PC-3 (cell line): Measurements from ENCODE around the gene ELK3. TPM values are rescaled to one million over a fixed set of nuclear protein-coding genes. Genes with fewer than 3 reads are reported as not detected.

Experiments used
- ATAC-seq: fragments of 200-7000 bp; cut with Tn5 transposase; 2 replicates; pipeline ENCODE4 v1.9.1; 2020; ENCODE audit warnings: mild to moderate bottlenecking, moderate library complexity
- BruUV-seq: library from RNA; stranded (reverse); fragments of 400-500 nt; replicated peaks from 2 replicates; lab custom pipeline; 2021; lab: Mats Ljungman, UMichigan
- CTCF ChIA-PET: fragments of 300-600 bp; sonication (Branson Sonifier 250); formaldehyde crosslinking; loops from one replicate; lab custom pipeline; 2022; ENCODE audit warnings: antibody characterized with exemption; lab: Charles Lee
- POLR2A ChIA-PET: fragments of 300-600 bp; sonication (Branson Sonifier 250); formaldehyde crosslinking; loops from one replicate; lab custom pipeline; 2022; ENCODE audit warnings: antibody characterized with exemption; ENCODE audit not compliant: unreplicated experiment; lab: Charles Lee
- DNase-seq: peaks from one replicate; pipeline ENCODE4 v3.0.0-alpha.2; 2015
- H2AFZ ChIP-seq: fragments of 300-600 bp; sonication (generic); 2 replicates; pipeline ENCODE4 v1.6.0; 2016; ENCODE audit warnings: antibody characterized with exemption, low read length
- H3F3A ChIP-seq: fragments of 300-600 bp; sonication (generic); one replicate; pipeline ENCODE4 v1.6.0; 2017; ENCODE audit warnings: antibody characterized with exemption, low read length, control low read depth, mild to moderate bottlenecking; ENCODE audit not compliant: unreplicated experiment
- H3K27ac ChIP-seq: fragments of 300-600 bp; sonication (generic); 2 replicates; pipeline ENCODE4 v1.5.1; 2016; ENCODE audit warnings: mild to moderate bottlenecking, low read length
- H3K27me3 ChIP-seq: fragments of 300-600 bp; sonication (generic); 2 replicates; pipeline ENCODE4 v1.6.1; 2016; ENCODE audit warnings: low read length, mixed read lengths
- H3K36me3 ChIP-seq: fragments of 300-600 bp; sonication (generic); 2 replicates; pipeline ENCODE4 v1.6.1; 2016; ENCODE audit warnings: low read depth, mixed run types, low read length, mixed read lengths
- H3K4me1 ChIP-seq: fragments of 300-600 bp; sonication (generic); 2 replicates; pipeline ENCODE4 v1.5.1; 2016; ENCODE audit warnings: low read length; ENCODE audit not compliant: insufficient read depth
- H3K4me2 ChIP-seq: fragments of 300-600 bp; sonication (generic); 2 replicates; pipeline ENCODE4 v1.6.0; 2016; ENCODE audit warnings: low read length
- H3K4me3 ChIP-seq: fragments of 300-600 bp; sonication (generic); 2 replicates; pipeline ENCODE4 v1.5.1; 2016; ENCODE audit warnings: mild to moderate bottlenecking, low read length, mixed read lengths
- H3K79me2 ChIP-seq: fragments of 300-600 bp; sonication (generic); 2 replicates; pipeline ENCODE4 v1.6.1; 2017; ENCODE audit warnings: low read length, mixed read lengths
- H3K9ac ChIP-seq: fragments of 300-600 bp; sonication (generic); 2 replicates; pipeline ENCODE4 v1.6.0; 2016; ENCODE audit warnings: mild to moderate bottlenecking, low read length
- H3K9me2 ChIP-seq: fragments of 300-600 bp; sonication (generic); replicated peaks from 2 replicates; pipeline ENCODE4 v1.6.1; 2016; ENCODE audit warnings: mixed run types, low read length, mixed read lengths
- H3K9me3 ChIP-seq: fragments of 300-600 bp; sonication (generic); 2 replicates; pipeline ENCODE4 v1.6.1; 2016; ENCODE audit warnings: low read length, mixed read lengths
- H4K20me1 ChIP-seq: fragments of 300-600 bp; sonication (generic); 2 replicates; pipeline ENCODE4 v1.6.1; 2016; ENCODE audit warnings: low read length, mixed read lengths
- EZH2 ChIP-seq: fragments of 300-600 bp; sonication (generic); IDR thresholded peaks from one replicate; pipeline ENCODE4 v1.6.1; 2017; ENCODE audit warnings: antibody characterized with exemption, mild to moderate bottlenecking, low read length; ENCODE audit not compliant: unreplicated experiment
- EZH2phosphoT487 ChIP-seq: fragments of 300-600 bp; sonication (generic); IDR thresholded peaks from 2 replicates; pipeline ENCODE4 v1.6.1; 2018; ENCODE audit warnings: mild to moderate bottlenecking, antibody characterized with exemption, low read length, borderline replicate concordance
- intact Hi-C: fragments of 100-400 bp; cut with micrococcal nuclease; formaldehyde crosslinking; loops from 2 replicates; pipeline ENCODE4 v1.9.0; 2023
- total RNA-seq: library from RNA; depleted of rRNA; stranded (reverse); fragments of >200 nt; gene quantifications from 2 replicates; pipeline ENCODE4 v1.2.3, GENCODE V29; 2014
- TF ChIP-seq, protein P1 (sequence below): fragments of 300-600 bp; sonication (generic); conservative IDR thresholded peaks from 2 replicates; pipeline ENCODE4 v1.5.1; 2017; ENCODE audit warnings: antibody characterized with exemption, low read depth, mild to moderate bottlenecking, low read length

The ELK3 gene
- total RNA-seq, 1 experiment from 2014 or later = 16.2 TPM

DNA sequence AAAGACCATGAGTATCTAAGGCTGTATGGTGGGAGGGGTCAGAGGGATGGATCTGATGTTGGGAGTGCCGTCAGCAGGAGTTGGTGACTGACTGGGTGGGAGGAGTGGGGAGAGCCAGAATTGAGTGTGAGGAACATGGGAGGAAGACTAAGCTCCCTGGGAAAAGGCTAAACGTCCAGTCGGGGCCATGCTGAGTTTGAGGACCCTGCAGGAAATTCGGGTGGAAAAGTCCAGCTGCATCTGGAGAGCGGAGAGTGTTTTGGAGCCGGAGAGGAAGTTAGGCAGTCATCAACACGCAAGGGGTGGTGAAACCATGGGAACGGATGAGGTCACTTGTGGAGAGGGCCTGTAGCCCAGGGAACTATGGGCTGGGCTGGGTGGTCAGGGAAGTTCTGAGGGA, 60.9 kb downstream of the ELK3 start:
- H3K27me3 ChIP-seq = no peaks in the 10 kb centered on the region
- BruUV-seq = no TSS peak
- no peak overlapping the region for H3K4me3 ChIP-seq
- intact Hi-C loops = no loop called here
- H3K4me1 ChIP-seq = no peaks in the 10 kb centered on the region
- H3K9ac ChIP-seq = no peak overlapping the region
- TF ChIP-seq EZH2 (no peak), EZH2phosphoT487 (no peak)
- TF ChIP-seq, protein P1, sequence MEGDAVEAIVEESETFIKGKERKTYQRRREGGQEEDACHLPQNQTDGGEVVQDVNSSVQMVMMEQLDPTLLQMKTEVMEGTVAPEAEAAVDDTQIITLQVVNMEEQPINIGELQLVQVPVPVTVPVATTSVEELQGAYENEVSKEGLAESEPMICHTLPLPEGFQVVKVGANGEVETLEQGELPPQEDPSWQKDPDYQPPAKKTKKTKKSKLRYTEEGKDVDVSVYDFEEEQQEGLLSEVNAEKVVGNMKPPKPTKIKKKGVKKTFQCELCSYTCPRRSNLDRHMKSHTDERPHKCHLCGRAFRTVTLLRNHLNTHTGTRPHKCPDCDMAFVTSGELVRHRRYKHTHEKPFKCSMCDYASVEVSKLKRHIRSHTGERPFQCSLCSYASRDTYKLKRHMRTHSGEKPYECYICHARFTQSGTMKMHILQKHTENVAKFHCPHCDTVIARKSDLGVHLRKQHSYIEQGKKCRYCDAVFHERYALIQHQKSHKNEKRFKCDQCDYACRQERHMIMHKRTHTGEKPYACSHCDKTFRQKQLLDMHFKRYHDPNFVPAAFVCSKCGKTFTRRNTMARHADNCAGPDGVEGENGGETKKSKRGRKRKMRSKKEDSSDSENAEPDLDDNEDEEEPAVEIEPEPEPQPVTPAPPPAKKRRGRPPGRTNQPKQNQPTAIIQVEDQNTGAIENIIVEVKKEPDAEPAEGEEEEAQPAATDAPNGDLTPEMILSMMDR = no peak
- no peak overlapping the region for H3K27ac ChIP-seq
- H3K9me2 ChIP-seq = no peaks in the 10 kb centered on the region
- H3K4me2 ChIP-seq = no peak overlapping the region
- no peaks in the 10 kb centered on the region for H3K9me3 ChIP-seq
- DNase-seq (no peak), ATAC-seq (no peak)
- H4K20me1 ChIP-seq = no peaks in the 10 kb centered on the region
- H3F3A ChIP-seq = no peaks in the 10 kb centered on the region
- H3K79me2 ChIP-seq = peaks cover 5% of the 10 kb centered on the region
- no peak overlapping the region for H2AFZ ChIP-seq
- ChIA-PET POLR2A (interaction anchor here (0.6 kb wide), 1 partner anchor 45 kb away, joined by 5 read pairs; no protein-coding TSS in a partner anchor), CTCF (no interaction called here)
- H3K36me3 ChIP-seq = peaks cover 23% of the 10 kb centered on the region

DNA sequence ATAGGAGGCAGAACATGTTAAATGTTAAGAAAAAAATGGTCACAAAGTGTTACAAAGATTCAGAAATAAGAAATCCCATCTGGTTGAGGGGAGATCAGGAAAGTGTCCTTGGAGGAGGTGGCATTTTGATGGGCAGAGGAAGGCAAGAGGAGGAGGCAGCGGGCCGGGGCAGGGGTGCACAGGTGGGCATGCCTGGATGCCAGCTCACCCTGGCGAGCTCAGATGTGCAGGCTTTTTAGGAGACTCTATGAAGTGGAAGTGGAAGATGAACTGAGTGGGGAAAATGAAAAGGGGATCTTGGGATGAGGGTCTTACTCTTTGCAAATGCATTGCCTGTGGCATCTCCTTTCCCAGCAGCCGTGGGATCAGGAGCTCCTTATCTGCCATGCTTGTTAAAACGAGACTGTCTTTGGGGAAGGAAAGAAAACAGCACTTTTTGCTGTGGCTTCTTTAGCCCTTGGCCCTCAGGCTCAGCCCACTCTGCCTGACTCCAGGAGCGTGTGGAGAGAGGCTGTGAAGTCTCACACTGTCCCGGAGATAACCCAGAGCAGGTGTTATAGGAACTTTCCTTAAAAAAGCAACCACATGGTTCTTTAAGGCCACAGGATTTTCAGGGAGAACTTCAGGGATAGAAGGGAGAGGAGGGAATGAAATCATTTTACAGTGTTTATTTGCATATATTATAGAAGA, 62.6 kb downstream of the ELK3 start:
- H3F3A ChIP-seq = no peaks in the 10 kb centered on the region
- no peak overlapping the region for H3K4me3 ChIP-seq
- CTCF ChIA-PET = no interaction called here
- no peaks in the 10 kb centered on the region for H3K9me2 ChIP-seq
- TF ChIP-seq EZH2 = no peak
- no peak for TF ChIP-seq EZH2phosphoT487
- TF ChIP-seq, protein P1 = no peak
- ATAC-seq (no peak), DNase-seq (no peak)
- intact Hi-C loops = no loop called here
- peaks cover 29% of the 10 kb centered on the region for H3K36me3 ChIP-seq
- BruUV-seq = no TSS peak
- no peak overlapping the region for H3K9ac ChIP-seq
- H3K9me3 ChIP-seq = no peaks in the 10 kb centered on the region
- no peak overlapping the region for H3K27ac ChIP-seq
- no peak overlapping the region for H2AFZ ChIP-seq
- no peaks in the 10 kb centered on the region for H4K20me1 ChIP-seq
- POLR2A ChIA-PET = no interaction called here
- H3K27me3 ChIP-seq = no peaks in the 10 kb centered on the region
- H3K4me1 ChIP-seq = no peaks in the 10 kb centered on the region
- H3K4me2 ChIP-seq = no peak overlapping the region
- H3K79me2 ChIP-seq = peaks cover 5% of the 10 kb centered on the region

DNA sequence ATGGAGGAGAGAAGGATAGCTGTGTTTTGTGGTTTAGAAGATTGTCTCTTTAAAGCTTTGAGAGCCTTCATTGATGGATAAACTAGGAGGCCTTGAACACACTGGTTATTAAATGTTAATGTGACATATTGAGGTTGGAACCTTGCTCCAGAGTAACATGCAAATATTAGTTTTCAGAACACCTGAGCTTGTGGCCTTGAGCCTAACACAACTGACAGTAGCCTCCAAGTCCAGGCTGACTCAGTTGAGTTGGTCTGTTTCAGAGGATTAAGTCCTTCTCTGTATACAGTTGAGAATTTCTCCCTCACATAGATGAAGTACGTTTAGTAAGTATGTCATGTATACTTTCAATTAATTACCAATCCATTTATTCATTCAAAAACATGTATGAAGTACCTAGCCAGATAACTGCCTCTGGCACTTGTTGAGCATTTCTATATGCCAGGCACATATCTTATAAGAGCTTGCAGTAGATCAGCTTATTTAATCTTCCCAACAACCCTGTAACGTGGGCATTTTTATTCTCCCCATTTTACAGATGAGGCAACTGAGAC, 63.5 kb downstream of the ELK3 start:
- Histone ChIP-seq H3K4me1 (no peaks in the 10 kb centered on the region), H3F3A (no peaks in the 10 kb centered on the region), H3K9me3 (no peaks in the 10 kb centered on the region), H3K9me2 (no peaks in the 10 kb centered on the region), H3K27ac (no peak overlapping the region), H3K36me3 (peaks cover 23% of the 10 kb centered on the region), H4K20me1 (no peaks in the 10 kb centered on the region), H3K79me2 (peaks cover 5% of the 10 kb centered on the region), H3K27me3 (no peaks in the 10 kb centered on the region), H2AFZ (no peak overlapping the region), H3K9ac (no peak overlapping the region), H3K4me2 (no peak overlapping the region), H3K4me3 (no peak overlapping the region)
- ATAC-seq (no peak), DNase-seq (no peak)
- POLR2A ChIA-PET = no interaction called here
- TF ChIP-seq EZH2 (no peak), EZH2phosphoT487 (no peak)
- TF ChIP-seq, protein P1 = no peak
- no TSS peak for BruUV-seq
- CTCF ChIA-PET = no interaction called here
- intact Hi-C loops = no loop called here
